ENCODE results near the gene KLF8. TPM values are rescaled to one million over a fixed set of nuclear protein-coding genes. Genes with fewer than 3 reads are reported as not detected.

KLF8 gene
- total RNA-seq, 1 experiment from 2014 or later, result 0.12 TPM

DNA sequence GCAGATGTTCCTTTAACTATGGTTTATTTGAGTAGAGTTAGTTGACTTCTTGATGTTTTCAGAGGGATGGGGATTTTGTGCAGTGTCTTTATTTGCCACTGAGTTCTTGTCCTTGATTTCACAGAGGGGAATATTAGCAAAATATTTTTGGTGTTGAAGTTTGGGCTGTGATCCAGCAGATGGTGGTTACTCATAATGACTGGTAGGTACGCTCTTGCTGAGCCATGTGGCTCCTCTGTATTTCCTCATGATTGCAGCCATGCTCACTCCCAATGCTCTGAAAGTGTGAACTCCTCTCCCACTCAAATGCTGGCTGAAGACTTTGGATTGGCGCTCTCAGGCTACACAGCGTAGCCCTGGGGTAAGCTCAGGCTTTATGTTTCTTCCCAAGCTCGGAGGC lies 77.7 kb downstream of the KLF8 start:
- no peak for DNase-seq (ENCODE audit: low spot score)

DNA sequence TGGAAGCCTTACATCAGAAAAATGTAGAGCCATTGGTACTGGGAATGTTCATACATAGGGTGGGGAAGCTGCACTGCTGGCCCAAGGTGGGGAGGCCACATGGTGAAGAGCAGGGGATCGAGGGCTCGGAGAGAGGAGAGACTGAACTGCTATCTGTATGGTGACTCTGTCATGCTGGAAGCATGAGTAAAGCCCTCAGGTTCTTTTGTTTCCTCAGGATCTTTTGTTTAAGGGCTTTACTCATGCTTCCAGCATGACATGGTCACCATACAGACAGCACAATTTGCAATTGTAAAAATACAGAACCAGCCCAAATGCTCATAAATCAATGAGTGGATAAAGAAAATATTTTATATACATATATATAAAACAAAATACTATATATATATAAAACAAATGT lies 78.4 kb downstream of the KLF8 start:
- DNase-seq (ENCODE audit: low spot score), result no peak

DNA sequence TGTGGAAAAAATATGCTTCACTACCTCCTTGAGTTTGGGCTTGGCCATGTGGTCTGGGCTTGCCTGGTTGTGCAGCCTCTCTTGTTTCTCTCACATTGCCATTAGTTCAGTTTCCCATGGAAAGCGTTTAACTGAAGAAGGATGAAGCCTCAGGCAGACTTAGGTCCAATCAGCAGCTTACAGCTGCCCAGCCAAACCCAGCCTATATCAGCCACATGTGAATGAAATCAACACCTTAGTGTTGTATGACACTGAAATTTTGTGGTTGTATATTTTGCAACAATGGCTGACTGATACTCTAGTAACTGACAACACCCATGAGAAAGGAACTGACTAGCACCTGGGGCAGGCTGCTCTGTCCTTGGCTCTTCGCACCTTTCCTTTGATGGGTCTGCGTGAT lies 81.2 kb downstream of the KLF8 start:
- DNase-seq (ENCODE audit: low spot score), result no peak

DNA sequence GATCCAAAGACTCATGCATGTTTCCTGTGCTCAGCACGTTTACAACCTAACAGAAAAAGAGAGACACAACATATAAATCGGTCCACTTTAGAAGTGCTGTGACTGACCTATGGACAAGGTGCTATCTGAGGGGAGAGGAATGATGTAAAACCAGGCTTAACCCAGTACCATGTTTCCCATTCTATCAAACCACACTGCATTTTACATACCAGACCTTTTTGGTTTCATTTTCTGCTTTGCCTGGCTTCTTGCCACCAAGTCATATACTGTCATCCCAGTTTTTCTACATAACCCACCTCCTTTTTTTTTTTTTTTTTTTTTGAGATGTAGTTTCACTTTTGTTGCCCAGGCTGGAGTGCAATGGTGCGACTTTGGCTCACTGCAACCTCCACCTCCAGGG lies 82.2 kb downstream of the KLF8 start:
- no peak for DNase-seq (ENCODE audit: low spot score)

DNA sequence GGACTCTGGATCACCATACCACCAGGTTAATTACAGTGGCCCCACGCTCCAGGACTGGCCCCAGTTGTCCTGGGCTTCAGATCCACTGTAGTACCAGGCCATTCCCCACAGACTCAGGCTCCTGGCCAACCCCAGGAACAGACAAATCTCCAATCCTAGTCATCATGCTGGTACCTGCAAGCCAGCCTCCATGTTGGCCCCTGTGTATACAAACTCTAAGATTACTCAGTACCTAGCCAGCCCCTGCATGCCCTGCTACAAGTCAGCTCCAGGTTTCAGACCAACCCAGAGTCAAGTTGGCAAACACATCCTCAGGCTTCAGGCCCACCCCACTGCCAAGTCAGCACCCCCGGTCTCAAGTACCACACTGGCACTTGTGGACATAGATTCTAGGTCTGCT lies 85.9 kb downstream of the KLF8 start:
- no peak for DNase-seq (ENCODE audit: low spot score)

DNA sequence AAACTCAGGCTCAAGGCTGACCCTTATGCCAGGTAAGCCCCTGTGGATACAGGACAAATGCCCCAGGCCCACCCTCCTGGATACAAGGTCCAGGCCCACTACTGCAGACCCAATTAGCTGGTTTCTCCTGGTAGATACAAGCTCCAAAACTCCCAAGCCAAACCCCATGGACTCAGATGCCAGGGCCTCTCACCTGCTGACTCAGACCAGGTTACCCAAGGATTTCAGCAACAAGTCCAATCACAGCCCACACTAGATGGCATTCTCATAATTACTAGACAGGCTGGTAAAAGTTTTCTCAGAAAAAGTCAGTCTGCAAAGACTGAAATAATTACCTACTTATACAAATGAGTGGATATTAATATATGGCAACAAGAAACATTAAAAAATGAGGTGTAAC lies 87.0 kb downstream of the KLF8 start:
- DNase-seq (ENCODE audit: low spot score), result no peak

Measured in H4 (cell line).